ENCODE data around the gene MORN5.
A peak's percentile ranks its signal among the peaks of the same experiment; 100 is the strongest.

Gene MORN5

GRCh38 chr9:122226142-122226757, 66.5 kb downstream of the MORN5 start:
- no peak for DNase-seq (ENCODE audit: low read depth, low spot score)

GRCh38 chr9:122226758-122227574, 67.3 kb downstream of the MORN5 start:
- no peak overlapping the region for H3K27ac ChIP-seq
- DNase-seq (ENCODE audit: low read depth, low spot score): no peak

More at GRCh38 chr9:122226142-122226757, 66.5 kb downstream of the MORN5 start:
- no peak overlapping the region for H3K27ac ChIP-seq

GRCh38 chr9:122227575-122227900, 67.8 kb downstream of the MORN5 start:
- H3K27ac ChIP-seq: no peak overlapping the region
- no peak for DNase-seq (ENCODE audit: low read depth, low spot score)

DNA sequence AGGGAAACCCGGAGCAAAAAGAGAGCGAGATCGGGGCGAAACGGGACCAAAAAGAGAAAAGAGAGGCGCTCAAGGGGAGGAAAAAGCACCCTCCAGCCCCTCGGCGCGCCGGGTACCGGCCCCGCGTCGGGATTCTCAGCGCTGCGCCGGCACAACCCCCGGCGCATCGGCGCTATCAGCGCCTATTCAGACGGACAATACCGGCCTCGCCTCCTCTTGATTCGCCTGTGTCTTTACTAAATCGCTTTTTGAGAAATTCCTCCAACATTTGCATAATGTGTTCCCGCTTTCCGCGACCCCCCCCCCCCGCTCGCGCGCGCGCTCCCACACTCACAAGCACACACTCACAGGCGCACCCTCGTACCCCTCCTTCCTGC, 68.5 kb downstream of the MORN5 start:
- H3K27ac ChIP-seq: no peak overlapping the region
- DNase-seq (ENCODE audit: low read depth, low spot score): no peak

DNA sequence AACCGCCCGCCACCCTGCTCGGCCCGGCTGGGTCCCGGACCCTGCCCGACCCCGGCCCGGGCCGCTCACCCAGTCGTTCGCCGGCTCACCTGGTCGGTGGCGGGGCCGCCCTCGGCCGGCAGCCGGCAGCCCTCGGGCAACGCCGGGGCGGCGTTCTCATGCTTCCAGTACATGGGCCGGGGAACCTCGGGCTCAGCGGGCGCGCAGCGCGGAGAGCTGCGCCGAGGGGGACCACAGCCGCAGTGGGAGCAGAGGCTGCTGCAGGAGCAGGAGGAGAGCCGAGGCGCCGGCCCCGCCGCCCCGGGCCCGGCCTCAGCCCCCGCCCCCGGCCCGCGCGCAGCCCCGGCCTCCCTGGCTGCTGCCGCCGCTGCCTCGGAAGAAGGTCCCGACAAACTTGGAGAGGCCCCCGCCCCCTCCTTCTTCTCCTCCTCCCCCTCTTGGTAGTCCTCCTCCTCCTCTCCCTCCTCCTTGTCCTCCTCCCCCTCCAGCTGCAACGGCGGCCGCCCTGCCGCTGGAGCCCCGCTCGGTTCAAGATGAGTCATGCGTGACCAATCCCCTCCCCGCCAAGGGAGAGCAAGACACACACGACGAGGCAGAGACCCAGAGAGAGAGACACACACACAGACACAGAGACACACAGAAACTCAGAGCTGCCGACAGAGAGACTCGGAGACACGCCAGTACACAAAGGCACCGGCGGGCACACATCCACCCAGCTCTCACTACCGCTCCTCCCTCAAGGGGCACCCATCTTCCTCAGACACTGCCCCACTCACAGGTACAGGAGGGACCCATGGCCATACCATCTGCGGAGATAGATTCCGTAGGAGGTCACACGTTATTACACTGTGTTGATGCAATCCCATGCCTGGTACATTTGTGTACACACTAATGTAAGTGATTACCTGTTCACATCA, 69.1 kb downstream of the MORN5 start, which contains the start of gene LHX6:
Gene LHX6, minus strand, starts transcription at position 390 of the 917 bp plus-strand sequence. Its CDS starts 217 bp downstream, at position 173.
- DNase-seq (ENCODE audit: low read depth, low spot score): no peak

GRCh38 chr9:122229485-122229837, 69.8 kb downstream of the MORN5 start:
- no peak overlapping the region for H3K27ac ChIP-seq
- DNase-seq (ENCODE audit: low read depth, low spot score): no peak

More for the DNA sequence above, 69.1 kb downstream of the MORN5 start, which contains the start of gene LHX6:
- no peak within 1 kb of the TSS for H3K27ac ChIP-seq

DNA sequence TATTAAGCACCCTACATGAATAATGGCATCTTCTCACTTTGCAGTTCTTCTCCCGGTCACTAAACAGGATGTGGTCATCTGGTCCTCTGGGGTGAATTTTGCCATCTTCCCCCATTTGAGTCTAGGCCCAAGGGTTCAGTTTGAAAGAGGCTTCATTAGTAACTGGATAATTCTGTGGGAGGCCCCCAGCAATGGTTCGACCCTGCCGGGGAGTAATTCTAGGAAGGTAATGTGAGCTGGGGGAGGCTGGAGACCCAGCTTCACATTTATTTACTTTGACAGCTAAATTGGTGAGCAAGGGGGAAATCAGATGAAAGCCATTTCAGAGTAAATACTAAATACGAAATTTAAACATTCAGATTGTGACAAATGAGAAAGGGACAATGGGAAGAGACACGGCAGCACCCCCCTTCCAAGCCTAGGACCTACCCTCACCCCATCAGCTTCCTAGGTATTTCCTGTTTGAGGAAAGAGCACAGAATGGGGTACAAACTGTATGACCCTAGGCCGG, 73.1 kb downstream of the MORN5 start:
- DNase-seq (ENCODE audit: low read depth, low spot score): no peak
- H3K27ac ChIP-seq: no peak overlapping the region

DNA sequence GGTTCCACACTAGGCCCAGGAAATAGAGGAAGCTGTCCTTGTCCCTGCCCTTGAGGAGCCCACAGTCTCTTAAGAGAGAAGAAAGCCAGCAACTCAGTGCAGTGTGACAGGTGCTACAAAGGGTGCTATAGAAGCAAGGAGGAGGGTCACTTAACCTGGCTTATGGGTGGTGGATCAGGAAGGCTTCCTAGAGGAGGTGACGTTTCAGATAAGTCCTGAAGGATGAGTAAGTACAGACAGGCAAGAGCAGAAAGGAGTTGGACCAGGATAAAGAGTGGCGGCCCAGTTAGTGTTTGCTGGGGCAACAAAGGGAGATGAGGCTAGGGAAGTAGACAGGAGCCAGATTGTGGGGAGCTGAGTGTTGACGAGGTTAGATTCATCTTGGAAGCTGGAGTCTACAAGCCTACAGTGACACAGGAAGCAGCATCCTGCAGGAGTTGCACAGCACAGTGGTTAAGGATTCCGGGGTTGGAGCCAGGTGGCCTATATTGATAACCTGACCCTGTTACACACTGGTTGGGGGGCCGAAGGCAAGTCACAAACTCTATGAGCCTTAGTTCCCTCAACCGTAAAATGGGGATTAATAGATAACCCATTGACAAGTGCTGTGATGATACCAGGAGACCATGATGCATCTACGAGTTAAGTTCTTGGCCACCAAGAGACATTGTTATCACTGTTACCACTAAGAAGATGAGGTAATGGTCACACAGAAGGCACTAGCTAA, 74.5 kb downstream of the MORN5 start:
- no peak overlapping the region for H3K27ac ChIP-seq
- no peak for DNase-seq (ENCODE audit: low read depth, low spot score)

- DNase-seq (ENCODE audit: low read depth, low spot score): no peak
- no peak overlapping the region for H3K27ac ChIP-seq
Observed at GRCh38 chr9:122236681-122237080, 77.0 kb downstream of the MORN5 start.

DNA sequence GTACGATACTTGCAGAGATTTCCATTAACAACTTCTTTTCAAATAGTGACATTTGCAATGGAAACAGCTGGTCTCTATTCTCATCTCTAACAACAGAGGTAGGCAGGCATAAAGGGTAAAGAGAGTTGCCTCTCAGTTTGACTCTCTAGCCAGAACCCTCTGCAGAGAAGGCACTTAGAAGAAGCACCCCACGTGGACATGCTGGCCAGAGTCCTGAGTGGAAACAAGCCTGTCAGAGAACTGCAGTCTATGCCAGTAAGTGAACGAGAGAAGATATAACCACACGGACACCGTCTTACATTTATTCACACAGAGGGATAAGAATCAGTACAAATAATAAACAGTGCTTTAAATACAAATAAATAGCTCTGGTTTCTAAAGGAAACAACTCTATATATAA, 80.0 kb downstream of the MORN5 start:
- H3K27ac ChIP-seq: no peak overlapping the region
- no peak for DNase-seq (ENCODE audit: low read depth, low spot score)

GRCh38 chr9:122244349-122244748, 84.6 kb downstream of the MORN5 start:
- no peak for DNase-seq (ENCODE audit: low read depth, low spot score)
- no peak overlapping the region for H3K27ac ChIP-seq

- DNase-seq (ENCODE audit: low read depth, low spot score): no peak
- no peak overlapping the region for H3K27ac ChIP-seq
Observed at GRCh38 chr9:122246666-122247065, 87.0 kb downstream of the MORN5 start.

DNA sequence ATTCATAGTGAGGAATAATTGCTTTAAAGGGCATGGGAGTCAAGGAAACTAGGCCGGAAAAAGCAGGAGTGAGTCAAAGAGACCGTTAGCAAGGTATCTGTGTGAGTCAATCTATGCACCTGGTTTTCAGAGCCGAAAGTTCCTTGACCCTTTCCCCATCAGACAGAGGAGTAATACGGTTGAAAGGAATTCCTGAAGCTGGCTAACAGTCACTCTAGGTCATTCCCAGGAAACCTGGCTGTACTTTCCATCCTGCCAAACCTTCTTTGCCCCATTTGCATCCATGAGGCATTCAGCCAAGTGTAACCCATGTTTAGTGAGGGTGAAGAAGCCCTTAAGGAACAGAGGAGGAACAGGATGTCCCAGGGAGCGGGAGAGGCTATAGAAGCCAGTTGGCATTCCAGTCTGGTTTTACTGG, 88.7 kb downstream of the MORN5 start:
- peak; percentile 52 for DNase-seq (ENCODE audit: low read depth, low spot score)
- H3K27ac ChIP-seq: peak overlapping the region; percentile 76

Data from epithelial cell of prostate (primary cell).